Neural progenitor cell (in vitro differentiated cells): Measurements from ENCODE around the gene PARP3. TPM values are rescaled to one million over a fixed set of nuclear protein-coding genes. Genes with fewer than 3 reads are reported as not detected.

Experiments
- DNase-seq: peaks from one replicate; pipeline ENCODE4 v3.0.0-alpha.2; 2016; ENCODE audit warnings: low spot score
- H2AFZ ChIP-seq: fragments of 200-600 bp; sonication (generic); replicated peaks from 2 replicates; pipeline ENCODE4 v1.6.1; 2016; ENCODE audit warnings: antibody characterized with exemption
- H3F3A ChIP-seq: fragments of 200-600 bp; sonication (generic); 2 replicates; pipeline ENCODE4 v1.6.1; 2016; ENCODE audit warnings: antibody characterized with exemption, low read depth
- H3K27ac ChIP-seq: fragments of 200-600 bp; sonication (generic); 2 replicates; pipeline ENCODE4 v1.5.1; 2016; ENCODE audit warnings: mild to moderate bottlenecking
- H3K27me3 ChIP-seq: fragments of 200-600 bp; sonication (generic); 2 replicates; pipeline ENCODE4 v1.6.1; 2016; ENCODE audit warnings: mild to moderate bottlenecking, moderate library complexity
- H3K36me3 ChIP-seq: fragments of 200-600 bp; sonication (generic); 2 replicates; pipeline ENCODE4 v1.5.1; 2016
- H3K4me1 ChIP-seq: fragments of 200-600 bp; sonication (generic); 2 replicates; pipeline ENCODE4 v1.6.1; 2016; ENCODE audit warnings: mixed run types
- H3K4me2 ChIP-seq: fragments of 200-600 bp; sonication (generic); 2 replicates; pipeline ENCODE4 v1.6.1; 2016
- H3K4me3 ChIP-seq: fragments of 200-600 bp; sonication (generic); 2 replicates; pipeline ENCODE4 v1.5.1; 2016
- H3K79me2 ChIP-seq: fragments of 200-600 bp; sonication (generic); 2 replicates; pipeline ENCODE4 v1.6.1; 2016; ENCODE audit warnings: low read depth
- H3K9ac ChIP-seq: fragments of 200-600 bp; sonication (generic); 2 replicates; pipeline ENCODE4 v1.6.1; 2016
- H3K9me3 ChIP-seq: fragments of 200-600 bp; sonication (generic); 2 replicates; pipeline ENCODE4 v1.5.1; 2016; ENCODE audit warnings: low read depth
- H4K20me1 ChIP-seq: fragments of 200-600 bp; sonication (generic); 2 replicates; pipeline ENCODE4 v1.6.1; 2016; ENCODE audit warnings: low read depth
- H3K27ac Mint-ChIP-seq: 3 replicates; pipeline ENCODE4 v1.8.0; 2021; ENCODE audit warnings: mixed read lengths
- H3K27me3 Mint-ChIP-seq: 2 replicates; pipeline ENCODE4 v1.8.0; 2022; ENCODE audit warnings: low read depth, mild to moderate bottlenecking, inconsistent platforms, moderate library complexity, mixed read lengths; ENCODE audit not compliant: insufficient read depth
- H3K36me3 Mint-ChIP-seq: 3 replicates; pipeline ENCODE4 v1.8.0; 2021; ENCODE audit warnings: mixed read lengths
- H3K4me1 Mint-ChIP-seq: 3 replicates; pipeline ENCODE4 v1.8.0; 2021; ENCODE audit warnings: mixed read lengths
- H3K4me3 Mint-ChIP-seq: 3 replicates; pipeline ENCODE4 v1.8.0; 2021; ENCODE audit warnings: mild to moderate bottlenecking, moderate library complexity, mixed read lengths
- H3K9me3 Mint-ChIP-seq: 3 replicates; pipeline ENCODE4 v1.8.0; 2020; ENCODE audit warnings: mixed read lengths
- CTCF ChIP-seq: fragments of 200-600 bp; sonication (generic); IDR thresholded peaks from 2 replicates; pipeline ENCODE4 v1.5.1; 2017; ENCODE audit warnings: antibody characterized with exemption, mild to moderate bottlenecking
- EZH2 ChIP-seq: fragments of 200-600 bp; sonication (generic); IDR thresholded peaks from 2 replicates; pipeline ENCODE4 v1.6.1; 2017; ENCODE audit warnings: antibody characterized with exemption, mild to moderate bottlenecking, moderate library complexity
- EZH2phosphoT487 ChIP-seq: fragments of 200-600 bp; sonication (generic); IDR thresholded peaks from 2 replicates; pipeline ENCODE4 v1.6.1; 2017; ENCODE audit warnings: antibody characterized with exemption
- total RNA-seq: library from RNA; depleted of rRNA; stranded (reverse); fragments of >200 nt; gene quantifications from 2 replicates; pipeline ENCODE4 v1.2.3, GENCODE V29; 2015; ENCODE audit warnings: low replicate concordance

The PARP3 gene
- total RNA-seq, 1 donor from 2014 or later: 3.9 TPM

- no peaks in the 10 kb centered on the region for H4K20me1 ChIP-seq
- H3K9ac ChIP-seq: no peak overlapping the region
- peaks cover 18% of the 10 kb centered on the region for H3K27me3 Mint-ChIP-seq
- no peak overlapping the region for H3K27ac ChIP-seq
- no peaks in the 10 kb centered on the region for H3K4me1 ChIP-seq
- H3K9me3 Mint-ChIP-seq: peaks cover 26% of the 10 kb centered on the region
- no peaks in the 10 kb centered on the region for H3K9me3 ChIP-seq
- H3K79me2 ChIP-seq: no peaks in the 10 kb centered on the region
- no peak overlapping the region for H3K4me3 Mint-ChIP-seq
- TF ChIP-seq EZH2 (no peak), EZH2phosphoT487 (no peak), CTCF (no peak)
- peaks cover 2% of the 10 kb centered on the region for H3K36me3 Mint-ChIP-seq
- no peak overlapping the region for H3K4me2 ChIP-seq
- H3F3A ChIP-seq: no peaks in the 10 kb centered on the region
- H3K4me1 Mint-ChIP-seq: no peaks in the 10 kb centered on the region
- no peaks in the 10 kb centered on the region for H3K36me3 ChIP-seq
- DNase-seq: no peak
- H2AFZ ChIP-seq: no peak overlapping the region
- no peak overlapping the region for H3K4me3 ChIP-seq
- H3K27me3 ChIP-seq: no peaks in the 10 kb centered on the region
- peak overlapping the region; percentile 7 for H3K27ac Mint-ChIP-seq
These were observed 37.9 kb upstream of the PARP3 start for GRCh38 chr3:51904034-51904823.

- H3K9ac ChIP-seq: no peak overlapping the region
- no peaks in the 10 kb centered on the region for H3K4me1 Mint-ChIP-seq
- no peak overlapping the region for H2AFZ ChIP-seq
- H3K4me3 Mint-ChIP-seq: no peak overlapping the region
- H3K9me3 Mint-ChIP-seq: peaks cover 32% of the 10 kb centered on the region
- no peak for DNase-seq
- H3K4me3 ChIP-seq: no peak overlapping the region
- H4K20me1 ChIP-seq: no peaks in the 10 kb centered on the region
- no peaks in the 10 kb centered on the region for H3K4me1 ChIP-seq
- H3K9me3 ChIP-seq: no peaks in the 10 kb centered on the region
- H3K27me3 ChIP-seq: no peaks in the 10 kb centered on the region
- TF ChIP-seq EZH2: no peak
- TF ChIP-seq CTCF: no peak
- TF ChIP-seq EZH2phosphoT487: no peak
- H3K27me3 Mint-ChIP-seq: peaks cover 15% of the 10 kb centered on the region
- no peaks in the 10 kb centered on the region for H3F3A ChIP-seq
- no peaks in the 10 kb centered on the region for H3K36me3 ChIP-seq
- no peak overlapping the region for H3K4me2 ChIP-seq
- no peak overlapping the region for H3K27ac Mint-ChIP-seq
- no peaks in the 10 kb centered on the region for H3K79me2 ChIP-seq
- no peak overlapping the region for H3K27ac ChIP-seq
- peaks cover 3% of the 10 kb centered on the region for H3K36me3 Mint-ChIP-seq
These were observed 34.1 kb upstream of the PARP3 start for GRCh38 chr3:51908026-51908425.

GRCh38 chr3:51916418-51916817 lies 25.7 kb upstream of the PARP3 start:
- Mint-ChIP-seq H3K27me3 (peaks cover 4% of the 10 kb centered on the region), H3K27ac (no peak overlapping the region), H3K4me3 (no peak overlapping the region), H3K9me3 (no peaks in the 10 kb centered on the region), H3K4me1 (no peaks in the 10 kb centered on the region), H3K36me3 (no peaks in the 10 kb centered on the region)
- no peaks in the 10 kb centered on the region for H3K27me3 ChIP-seq
- no peaks in the 10 kb centered on the region for H3K9me3 ChIP-seq
- no peak overlapping the region for H2AFZ ChIP-seq
- H3K27ac ChIP-seq: no peak overlapping the region
- no peaks in the 10 kb centered on the region for H4K20me1 ChIP-seq
- DNase-seq: no peak
- no peak overlapping the region for H3K4me2 ChIP-seq
- no peaks in the 10 kb centered on the region for H3F3A ChIP-seq
- H3K9ac ChIP-seq: no peak overlapping the region
- no peaks in the 10 kb centered on the region for H3K36me3 ChIP-seq
- H3K79me2 ChIP-seq: no peaks in the 10 kb centered on the region
- TF ChIP-seq EZH2 (no peak), EZH2phosphoT487 (no peak), CTCF (no peak)
- H3K4me1 ChIP-seq: peaks cover 11% of the 10 kb centered on the region
- no peak overlapping the region for H3K4me3 ChIP-seq
